Left kidney (tissue), 2 donors: Measurements from ENCODE around the gene RRM2. TPM values are rescaled to one million over a fixed set of nuclear protein-coding genes. Genes with fewer than 3 reads are reported as not detected.
"Not testable (repeated sequence)": the region's sequence is repeated elsewhere in the genome, so short reads cannot be mapped to it uniquely, and the experiment has no call there.

Experiments
- DNase-seq: peaks from one replicate; pipeline ENCODE4 v3.0.0-alpha.2; 2013
- polyA plus RNA-seq: library from polyadenylated mRNA; unstranded; fragments of 120-200 nt; gene quantifications from one replicate; pipeline ENCODE4 v1.2.1, GENCODE V29; 2013; ENCODE audit not compliant: insufficient read length

The RRM2 gene
- polyA plus RNA-seq, 1 donor = 83.6 TPM

GRCh38 chr2:10132043-10132575 lies 9.6 kb downstream of the RRM2 start:
- DNase-seq = no peak

- no peak for DNase-seq
Measured at GRCh38 chr2:10132596-10132995, 10.1 kb downstream of the RRM2 start.

GRCh38 chr2:10132996-10133647 lies 10.6 kb downstream of the RRM2 start:
- no peak for DNase-seq

GRCh38 chr2:10135296-10136089 lies 13.0 kb downstream of the RRM2 start:
- no peak for DNase-seq

- DNase-seq = no peak
Measured at GRCh38 chr2:10136101-10136934, 13.8 kb downstream of the RRM2 start.

- DNase-seq = no peak
Measured at GRCh38 chr2:10137053-10137843, 14.7 kb downstream of the RRM2 start.

- DNase-seq = no peak
Measured at GRCh38 chr2:10139536-10139935, 17.0 kb downstream of the RRM2 start.

- DNase-seq = no peak
Measured at GRCh38 chr2:10140841-10141610, 18.5 kb downstream of the RRM2 start.

GRCh38 chr2:10141736-10142639 lies 19.4 kb downstream of the RRM2 start:
- no peak for DNase-seq

- no peak for DNase-seq
Measured at GRCh38 chr2:10142640-10142965, 20.1 kb downstream of the RRM2 start.

GRCh38 chr2:10144771-10145518 lies 22.4 kb downstream of the RRM2 start:
- no peak for DNase-seq

- no peak for DNase-seq
Measured at GRCh38 chr2:10145519-10146357, 23.2 kb downstream of the RRM2 start.

GRCh38 chr2:10146366-10147005 lies 23.9 kb downstream of the RRM2 start:
- no peak for DNase-seq

- not testable (repeated sequence) for DNase-seq
Measured at GRCh38 chr2:10147050-10147660, 24.6 kb downstream of the RRM2 start.

GRCh38 chr2:10148268-10148667 lies 25.7 kb downstream of the RRM2 start:
- DNase-seq = no peak

- no peak for DNase-seq
Measured at GRCh38 chr2:10149635-10150034, 27.1 kb downstream of the RRM2 start.

- DNase-seq = no peak
Measured at GRCh38 chr2:10150436-10150835, 27.9 kb downstream of the RRM2 start.
